ENCODE data around the gene PNLDC1. TPM values are rescaled to one million over a fixed set of nuclear protein-coding genes. Genes with fewer than 3 reads are reported as not detected.
"Not testable (repeated sequence)": the region's sequence is repeated elsewhere in the genome, so short reads cannot be mapped to it uniquely, and the experiment has no call there.

PNLDC1 gene
- total RNA-seq, 2 experiments from 2014 or later, result 0.31 TPM; not detected in 1

GRCh38 chr6:159821726-159822125 lies 21.6 kb downstream of the PNLDC1 start:
- Mint-ChIP-seq H3K27ac (no peak overlapping the region), H3K4me3 (no peak overlapping the region), H3K9me3 (no peaks in the 10 kb centered on the region), H3K4me1 (peaks cover 19% of the 10 kb centered on the region), H3K27me3 (no peaks in the 10 kb centered on the region), H3K36me3 (peaks cover 11% of the 10 kb centered on the region)
- DNase-seq, result no peak

GRCh38 chr6:159823953-159824352 lies 23.9 kb downstream of the PNLDC1 start:
- Mint-ChIP-seq H3K9me3 (no peaks in the 10 kb centered on the region), H3K27ac (no peak overlapping the region), H3K27me3 (no peaks in the 10 kb centered on the region), H3K36me3 (peaks cover 9% of the 10 kb centered on the region), H3K4me1 (peaks cover 23% of the 10 kb centered on the region), H3K4me3 (no peak overlapping the region)
- no peak for DNase-seq

GRCh38 chr6:159824690-159825089 lies 24.6 kb downstream of the PNLDC1 start:
- not testable (repeated sequence) for H3K9me3 Mint-ChIP-seq, H3K36me3 Mint-ChIP-seq, H3K4me3 Mint-ChIP-seq, H3K27ac Mint-ChIP-seq, H3K27me3 Mint-ChIP-seq, DNase-seq
- H3K4me1 Mint-ChIP-seq, result peaks cover 22% of the 10 kb centered on the region

- Mint-ChIP-seq H3K4me1 (peaks cover 11% of the 10 kb centered on the region), H3K9me3 (no peaks in the 10 kb centered on the region), H3K27ac (no peak overlapping the region), H3K4me3 (no peak overlapping the region), H3K36me3 (peaks cover 3% of the 10 kb centered on the region), H3K27me3 (no peaks in the 10 kb centered on the region)
- DNase-seq, result no peak
Measured at GRCh38 chr6:159826004-159826403, 25.9 kb downstream of the PNLDC1 start.

- H3K27me3 Mint-ChIP-seq, result no peaks in the 10 kb centered on the region
- no peak overlapping the region for H3K27ac Mint-ChIP-seq
- H3K4me3 Mint-ChIP-seq, result no peak overlapping the region
Measured at GRCh38 chr6:159826968-159827647, 27.0 kb downstream of the PNLDC1 start.

GRCh38 chr6:159828074-159828473 lies 28.0 kb downstream of the PNLDC1 start:
- no peaks in the 10 kb centered on the region for H3K9me3 Mint-ChIP-seq
- DNase-seq, result no peak
- H3K4me3 Mint-ChIP-seq, result no peak overlapping the region
- H3K4me1 Mint-ChIP-seq, result peaks cover 13% of the 10 kb centered on the region
- H3K27me3 Mint-ChIP-seq, result no peaks in the 10 kb centered on the region
- peaks cover 3% of the 10 kb centered on the region for H3K36me3 Mint-ChIP-seq
- H3K27ac Mint-ChIP-seq, result no peak overlapping the region

More at GRCh38 chr6:159826968-159827647, 27.0 kb downstream of the PNLDC1 start:
- H3K36me3 Mint-ChIP-seq, result peaks cover 3% of the 10 kb centered on the region
- no peak for DNase-seq
- H3K9me3 Mint-ChIP-seq, result no peaks in the 10 kb centered on the region
- H3K4me1 Mint-ChIP-seq, result peaks cover 9% of the 10 kb centered on the region

- peaks cover 23% of the 10 kb centered on the region for H3K4me1 Mint-ChIP-seq
Measured at GRCh38 chr6:159829526-159829925, 29.4 kb downstream of the PNLDC1 start.

GRCh38 chr6:159830501-159831372 lies 30.7 kb downstream of the PNLDC1 start:
- Mint-ChIP-seq H3K9me3 (no peaks in the 10 kb centered on the region), H3K27ac (no peak overlapping the region), H3K36me3 (no peaks in the 10 kb centered on the region), H3K4me3 (no peak overlapping the region), H3K4me1 (peaks cover 27% of the 10 kb centered on the region), H3K27me3 (no peaks in the 10 kb centered on the region)
- no peak for DNase-seq

More at GRCh38 chr6:159829526-159829925, 29.4 kb downstream of the PNLDC1 start:
- Mint-ChIP-seq H3K36me3 (no peaks in the 10 kb centered on the region), H3K4me3 (no peak overlapping the region), H3K9me3 (no peaks in the 10 kb centered on the region), H3K27me3 (no peaks in the 10 kb centered on the region), H3K27ac (no peak overlapping the region)
- DNase-seq, result no peak

- DNase-seq, result no peak
- no peaks in the 10 kb centered on the region for H3K36me3 Mint-ChIP-seq
- peaks cover 27% of the 10 kb centered on the region for H3K4me1 Mint-ChIP-seq
- H3K27me3 Mint-ChIP-seq, result no peaks in the 10 kb centered on the region
- H3K4me3 Mint-ChIP-seq, result no peak overlapping the region
- no peaks in the 10 kb centered on the region for H3K9me3 Mint-ChIP-seq
- no peak overlapping the region for H3K27ac Mint-ChIP-seq
Measured at GRCh38 chr6:159831373-159831679, 31.2 kb downstream of the PNLDC1 start.

- no peak for DNase-seq
- no peaks in the 10 kb centered on the region for H3K36me3 Mint-ChIP-seq
- no peak overlapping the region for H3K4me3 Mint-ChIP-seq
- H3K4me1 Mint-ChIP-seq, result peaks cover 26% of the 10 kb centered on the region
- no peaks in the 10 kb centered on the region for H3K9me3 Mint-ChIP-seq
- H3K27me3 Mint-ChIP-seq, result no peaks in the 10 kb centered on the region
- H3K27ac Mint-ChIP-seq, result no peak overlapping the region
Measured at GRCh38 chr6:159832946-159833345, 32.9 kb downstream of the PNLDC1 start.

- DNase-seq, result no peak
- no peaks in the 10 kb centered on the region for H3K36me3 Mint-ChIP-seq
- no peak overlapping the region for H3K4me3 Mint-ChIP-seq
- no peak overlapping the region for H3K27ac Mint-ChIP-seq
- peaks cover 23% of the 10 kb centered on the region for H3K4me1 Mint-ChIP-seq
- no peaks in the 10 kb centered on the region for H3K9me3 Mint-ChIP-seq
- no peaks in the 10 kb centered on the region for H3K27me3 Mint-ChIP-seq
Measured at GRCh38 chr6:159833556-159833955, 33.5 kb downstream of the PNLDC1 start.

GRCh38 chr6:159833997-159834603 lies 34.0 kb downstream of the PNLDC1 start:
- no peak for DNase-seq
- H3K4me3 Mint-ChIP-seq, result no peak overlapping the region
- H3K4me1 Mint-ChIP-seq, result peaks cover 23% of the 10 kb centered on the region
- H3K27me3 Mint-ChIP-seq, result no peaks in the 10 kb centered on the region
- no peaks in the 10 kb centered on the region for H3K9me3 Mint-ChIP-seq
- no peak overlapping the region for H3K27ac Mint-ChIP-seq
- H3K36me3 Mint-ChIP-seq, result no peaks in the 10 kb centered on the region

GRCh38 chr6:159836718-159837490 lies 36.8 kb downstream of the PNLDC1 start:
- H3K27me3 Mint-ChIP-seq, result no peaks in the 10 kb centered on the region
- H3K9me3 Mint-ChIP-seq, result no peaks in the 10 kb centered on the region
- H3K4me1 Mint-ChIP-seq, result peaks cover 18% of the 10 kb centered on the region
- no peak overlapping the region for H3K4me3 Mint-ChIP-seq
- no peak for DNase-seq
- no peak overlapping the region for H3K27ac Mint-ChIP-seq
- H3K36me3 Mint-ChIP-seq, result no peaks in the 10 kb centered on the region

GRCh38 chr6:159837511-159837910 lies 37.4 kb downstream of the PNLDC1 start:
- Mint-ChIP-seq H3K36me3 (no peaks in the 10 kb centered on the region), H3K9me3 (no peaks in the 10 kb centered on the region), H3K27ac (no peak overlapping the region)

More at GRCh38 chr6:159837511-159837910, 37.4 kb downstream of the PNLDC1 start:
- Mint-ChIP-seq H3K4me1 (peaks cover 18% of the 10 kb centered on the region), H3K27me3 (no peaks in the 10 kb centered on the region), H3K4me3 (no peak overlapping the region)
- DNase-seq, result no peak
